Neuronal stem cell (in vitro differentiated cells): Measurements from ENCODE around the gene BNIP3.

Source experiments
- DNase-seq: peaks from one replicate; pipeline ENCODE4 v3.0.0-alpha.2; 2013; ENCODE audit warnings: low spot score
- H2AFZ ChIP-seq: one replicate; pipeline ENCODE4 v1.6.1; 2013; ENCODE audit warnings: mild to moderate bottlenecking, low read length, inconsistent platforms
- H2AK5ac ChIP-seq: 2 replicates; pipeline ENCODE4 v1.6.1; 2013; ENCODE audit warnings: low read depth, mild to moderate bottlenecking, inconsistent platforms, low read length, moderate library complexity, mixed read lengths
- H2BK120ac ChIP-seq: 2 replicates; pipeline ENCODE4 v1.6.1; 2013; ENCODE audit warnings: low read depth, mild to moderate bottlenecking, inconsistent platforms, low read length, moderate library complexity, mixed read lengths
- H2BK12ac ChIP-seq: one replicate; pipeline ENCODE4 v1.6.1; 2013; ENCODE audit warnings: low read length, inconsistent platforms
- H2BK15ac ChIP-seq: 2 replicates; pipeline ENCODE4 v1.6.1; 2013; ENCODE audit warnings: mild to moderate bottlenecking, low read length, inconsistent platforms, mixed read lengths
- H2BK5ac ChIP-seq: one replicate; pipeline ENCODE4 v1.6.1; 2013; ENCODE audit warnings: inconsistent platforms, mild to moderate bottlenecking, low read length, moderate library complexity
- H3K14ac ChIP-seq: one replicate; pipeline ENCODE4 v1.6.1; 2013; ENCODE audit warnings: low read length, inconsistent platforms
- H3K18ac ChIP-seq: 2 replicates; pipeline ENCODE4 v1.6.1; 2013; ENCODE audit warnings: low read length, inconsistent platforms
- H3K23ac ChIP-seq: 2 replicates; pipeline ENCODE4 v1.6.1; 2013; ENCODE audit warnings: low read depth, mild to moderate bottlenecking, mixed read lengths, low read length, inconsistent platforms; ENCODE audit not compliant: poor library complexity
- H3K27ac ChIP-seq: replicated peaks from 3 replicates; pipeline ENCODE4 v1.5.1; 2013; ENCODE audit warnings: low read length, inconsistent platforms
- H3K27me3 ChIP-seq, 3 experiments: 2 replicates each; pipeline ENCODE4 v1.6.1; 2013; ENCODE audit warnings: low read length in 3 of 3, mild to moderate bottlenecking in 2 of 3, inconsistent platforms in 1 of 3, low read depth in 1 of 3, mixed read lengths in 1 of 3, moderate library complexity in 1 of 3; ENCODE audit not compliant: control insufficient read depth in 3 of 3, insufficient read depth in 3 of 3
- H3K36me3 ChIP-seq, 2 donors: replicated peaks in 1 of 2; 2 replicates each; pipeline ENCODE4 v1.6.1; 2013; ENCODE audit warnings: low read length in 2 of 2; ENCODE audit not compliant: control insufficient read depth in 2 of 2, insufficient read depth in 2 of 2
- H3K4ac ChIP-seq: 2 replicates; pipeline ENCODE4 v1.6.1; 2013; ENCODE audit warnings: inconsistent platforms, mild to moderate bottlenecking, low read length, moderate library complexity
- H3K4me1 ChIP-seq, 2 donors: 1 replicate in 1 of 2; 2 replicates in 1 of 2; pipeline ENCODE4 v1.6.1; 2013; ENCODE audit warnings: low read length in 2 of 2, low read depth in 1 of 2; ENCODE audit not compliant: control insufficient read depth in 2 of 2, insufficient read depth in 1 of 2
- H3K4me2 ChIP-seq: one replicate; pipeline ENCODE4 v1.6.1; 2013; ENCODE audit warnings: mild to moderate bottlenecking, low read length, inconsistent platforms; ENCODE audit not compliant: insufficient read depth, poor library complexity, severe bottlenecking
- H3K4me3 ChIP-seq, 2 donors: 2 replicates each; pipeline ENCODE4 v1.5.1; 2013; ENCODE audit warnings: low read length in 2 of 2, mild to moderate bottlenecking in 2 of 2, inconsistent platforms in 1 of 2, moderate library complexity in 1 of 2
- H3K79me1 ChIP-seq: one replicate; pipeline ENCODE4 v1.6.1; 2013; ENCODE audit warnings: low read depth, mild to moderate bottlenecking, inconsistent platforms, low read length, moderate library complexity
- H3K9ac ChIP-seq: one replicate; pipeline ENCODE4 v1.6.1; 2013; ENCODE audit warnings: mild to moderate bottlenecking, low read depth, low read length, inconsistent platforms; ENCODE audit not compliant: poor library complexity
- H3K9me3 ChIP-seq, 2 donors: replicated peaks in 1 of 2; 2 replicates each; pipeline versions ENCODE3 to v1.6.1; 2013; ENCODE audit warnings: low read length in 2 of 2, mild to moderate bottlenecking in 2 of 2, inconsistent platforms in 1 of 2, low read depth in 1 of 2, mixed read lengths in 1 of 2, moderate library complexity in 1 of 2; ENCODE audit not compliant: control insufficient read depth in 2 of 2, insufficient read depth in 1 of 2
- H4K8ac ChIP-seq: one replicate; pipeline ENCODE4 v1.6.1; 2013; ENCODE audit warnings: low read depth, mild to moderate bottlenecking, inconsistent platforms, low read length, moderate library complexity
- H4K91ac ChIP-seq: one replicate; pipeline ENCODE4 v1.6.1; 2013; ENCODE audit warnings: low read length, low read depth, mild to moderate bottlenecking, inconsistent platforms; ENCODE audit not compliant: poor library complexity
- whole genome bisulfite sequencing, 2 donors: extraction: QIAGEN DNeasy Blood & Tissue Kit; methylation state at CpG; one replicate each; pipeline ENCODE4 v1.1.7; 2013; ENCODE audit warnings: missing lambda C conversion rate in 2 of 2, mixed read lengths in 1 of 2; ENCODE audit not compliant: insufficient read length in 2 of 2, insufficient replicate concordance in 1 of 2; ENCODE audit errors: extremely low coverage in 2 of 2; 5-methylcytosine and 5-hydroxymethylcytosine counted together

The BNIP3 gene

DNA sequence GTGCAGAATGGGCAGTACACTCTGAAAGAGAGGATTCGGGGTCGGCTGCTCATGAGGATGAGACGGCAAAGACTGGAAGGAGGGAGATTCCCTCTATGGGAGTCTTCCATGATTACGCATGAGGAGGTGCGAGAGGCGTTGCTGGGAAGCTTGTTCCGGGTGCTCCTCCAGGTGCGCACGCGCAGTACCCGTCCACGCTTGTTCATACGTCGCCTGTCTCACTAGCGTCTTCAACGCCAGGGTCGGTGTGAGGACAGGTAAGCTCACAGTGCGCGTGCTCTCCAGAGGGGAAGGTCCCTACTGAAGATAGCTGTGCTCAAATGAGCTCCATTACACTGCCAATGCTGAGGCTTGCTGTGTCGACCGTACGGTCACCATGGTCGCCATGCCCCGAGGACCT lies 39.3 kb upstream of the BNIP3 start:
- WGBS, 2 donors, result no CpG with 5 or more reads among the region's 24 CpGs
- no peak overlapping the region for H2AFZ ChIP-seq
- no peak overlapping the region for H3K4ac ChIP-seq
- H2BK5ac ChIP-seq, result no peak overlapping the region
- H3K4me3 ChIP-seq, result no peak overlapping the region
- H3K79me1 ChIP-seq, result no peaks in the 10 kb centered on the region
- H3K27ac ChIP-seq, result no peak overlapping the region
- H3K9me3 ChIP-seq, result no peaks in the 10 kb centered on the region
- no peak overlapping the region for H4K91ac ChIP-seq
- H3K14ac ChIP-seq, result no peak overlapping the region
- H3K4me1 ChIP-seq, result no peaks in the 10 kb centered on the region
- H2BK120ac ChIP-seq, result no peak overlapping the region
- H2BK15ac ChIP-seq, result no peak overlapping the region
- H3K4me2 ChIP-seq, result no peak overlapping the region
- no peak overlapping the region for H3K18ac ChIP-seq
- no peak overlapping the region for H3K9ac ChIP-seq
- no peak overlapping the region for H2AK5ac ChIP-seq
- H3K36me3 ChIP-seq, result no peaks in the 10 kb centered on the region
- H3K27me3 ChIP-seq, result peaks cover 3 to 14% (median 10%) of the 10 kb centered on the region in 3 experiments
- no peak overlapping the region for H2BK12ac ChIP-seq
- H3K23ac ChIP-seq, result no peak overlapping the region
- DNase-seq, result no peak
- H4K8ac ChIP-seq, result no peak overlapping the region

DNA sequence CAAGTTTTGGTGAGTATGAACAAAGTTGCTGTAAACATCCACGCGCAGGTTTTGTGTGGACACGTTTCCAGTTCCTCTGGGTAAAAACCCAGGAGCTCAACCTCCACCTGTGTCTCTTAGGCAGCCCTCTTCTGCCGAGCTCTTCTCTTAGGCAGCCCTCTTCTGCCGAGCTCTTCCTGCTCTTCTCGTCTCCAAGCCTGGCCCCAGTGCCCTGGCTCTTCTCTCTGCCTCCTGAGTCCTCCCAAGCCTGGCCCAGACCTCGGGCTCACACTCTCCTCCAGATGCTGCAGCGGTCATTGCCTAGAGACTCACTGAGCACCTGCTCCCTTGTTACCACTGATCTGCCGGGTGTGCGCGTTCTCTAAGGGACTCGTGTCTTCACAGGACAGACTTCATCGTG lies 38.7 kb upstream of the BNIP3 start:
- Histone ChIP-seq H2BK120ac (no peak overlapping the region), H2BK15ac (no peak overlapping the region), H2AFZ (no peak overlapping the region), H3K4ac (no peak overlapping the region), H3K18ac (no peak overlapping the region), H3K4me3 (no peak overlapping the region), H3K9me3 (no peaks in the 10 kb centered on the region), H2BK12ac (no peak overlapping the region), H3K23ac (no peak overlapping the region), H4K8ac (no peak overlapping the region), H3K27me3 (peaks cover 3 to 14% (median 10%) of the 10 kb centered on the region in 3 experiments), H4K91ac (no peak overlapping the region), H3K4me2 (no peak overlapping the region), H3K27ac (no peak overlapping the region), H2AK5ac (no peak overlapping the region), H2BK5ac (no peak overlapping the region), H3K9ac (no peak overlapping the region), H3K79me1 (no peaks in the 10 kb centered on the region), H3K4me1 (no peaks in the 10 kb centered on the region), H3K36me3 (no peaks in the 10 kb centered on the region), H3K14ac (no peak overlapping the region)
- whole genome bisulfite sequencing, 2 donors, result no CpG with 5 or more reads among the region's 13 CpGs
- no peak for DNase-seq

DNA sequence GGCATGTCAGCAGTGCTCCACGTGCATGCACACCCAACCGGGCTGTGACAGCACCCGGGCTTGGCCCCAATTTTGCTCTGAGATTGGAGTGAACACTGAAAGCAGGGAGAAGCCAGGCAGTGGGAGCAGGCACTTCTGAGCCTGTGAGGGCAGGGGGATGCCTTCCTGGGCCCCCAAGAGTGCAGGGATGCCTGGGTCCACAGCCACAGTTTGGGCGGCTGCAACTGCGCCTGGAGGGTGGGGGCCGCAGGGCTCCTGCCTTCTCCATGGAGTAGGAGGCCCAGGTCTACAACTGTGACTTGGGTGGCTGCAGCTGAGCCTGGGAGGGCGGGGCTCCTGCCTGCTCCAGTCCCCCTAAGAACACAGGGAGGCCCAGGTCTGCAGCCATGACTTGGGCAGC lies 37.6 kb upstream of the BNIP3 start:
- Histone ChIP-seq H3K9me3 (no peaks in the 10 kb centered on the region), H2AK5ac (no peak overlapping the region), H3K79me1 (no peaks in the 10 kb centered on the region), H2BK5ac (peak overlapping the region; percentile 71), H2AFZ (no peak overlapping the region), H2BK15ac (no peak overlapping the region), H3K23ac (no peak overlapping the region), H3K14ac (no peak overlapping the region), H3K9ac (no peak overlapping the region), H3K18ac (peak overlapping the region; percentile 38), H3K4me2 (no peak overlapping the region), H4K91ac (no peak overlapping the region), H2BK120ac (no peak overlapping the region), H3K4ac (no peak overlapping the region), H2BK12ac (no peak overlapping the region), H3K27ac (no peak overlapping the region), H3K4me3 (no peak overlapping the region), H3K4me1 (no peaks in the 10 kb centered on the region), H3K36me3 (no peaks in the 10 kb centered on the region), H4K8ac (no peak overlapping the region), H3K27me3 (peaks cover 3 to 17% (median 10%) of the 10 kb centered on the region in 3 experiments)
- no peak for DNase-seq
- WGBS, 2 donors, result no CpG with 5 or more reads among the region's 7 CpGs

DNA sequence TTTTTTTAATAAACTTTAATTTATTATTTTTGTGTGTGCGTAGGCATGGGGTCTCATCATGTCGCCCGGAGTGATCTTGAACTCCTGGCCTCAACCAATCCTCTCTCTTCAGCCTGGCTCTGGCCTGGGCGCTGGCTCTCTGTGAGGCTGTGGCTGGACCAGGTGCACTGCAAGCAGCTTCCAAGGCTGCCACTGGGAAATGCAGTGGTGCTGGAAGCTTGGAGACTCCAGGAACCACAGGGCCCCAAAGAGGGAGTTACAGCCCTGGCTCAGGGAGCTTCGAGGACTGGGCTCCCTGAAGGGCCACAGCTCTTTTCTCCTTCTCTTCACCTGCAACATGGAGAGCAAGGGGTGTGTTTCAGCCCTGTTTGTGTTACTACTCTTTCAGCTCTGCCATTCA lies 36.7 kb upstream of the BNIP3 start:
- Histone ChIP-seq H3K4me3 (peak overlapping the region in 1 of 2 donors; percentile 28), H3K14ac (no peak overlapping the region), H3K4ac (no peak overlapping the region), H4K8ac (no peak overlapping the region), H2AK5ac (no peak overlapping the region), H2BK120ac (no peak overlapping the region), H4K91ac (no peak overlapping the region), H3K9me3 (no peaks in the 10 kb centered on the region), H3K4me2 (no peak overlapping the region), H2BK12ac (no peak overlapping the region), H3K27ac (no peak overlapping the region), H3K36me3 (no peaks in the 10 kb centered on the region), H3K4me1 (no peaks in the 10 kb centered on the region), H3K27me3 (peaks cover 0 to 12% (median 5%) of the 10 kb centered on the region in 3 experiments), H3K18ac (no peak overlapping the region), H2AFZ (no peak overlapping the region), H3K23ac (no peak overlapping the region), H3K79me1 (no peaks in the 10 kb centered on the region), H2BK5ac (no peak overlapping the region), H3K9ac (no peak overlapping the region), H2BK15ac (no peak overlapping the region)
- WGBS, 2 donors, result no CpG with 5 or more reads among the region's 5 CpGs
- no peak for DNase-seq
